ENCODE results near the gene MOB3B. TPM values are rescaled to one million over a fixed set of nuclear protein-coding genes. Genes with fewer than 3 reads are reported as not detected.

The MOB3B gene
- total RNA-seq, 1 donor from 2014 or later = 0.99 TPM

GRCh38 chr9:27393054-27393846, 136.4 kb downstream of the MOB3B start:
- no peak for DNase-seq (ENCODE audit: low read depth in 2 of 2)

GRCh38 chr9:27392451-27392850, 137.2 kb downstream of the MOB3B start:
- DNase-seq (ENCODE audit: low read depth in 2 of 2) = no peak

- DNase-seq (ENCODE audit: low read depth in 2 of 2) = no peak
Measured at GRCh38 chr9:27391040-27391895, 138.3 kb downstream of the MOB3B start.

- DNase-seq (ENCODE audit: low read depth in 2 of 2) = no peak
Measured at GRCh38 chr9:27388150-27388549, 141.5 kb downstream of the MOB3B start.

GRCh38 chr9:27387722-27388121, 141.9 kb downstream of the MOB3B start:
- DNase-seq (ENCODE audit: low read depth in 2 of 2) = no peak

- peak in 1 of 2 donors; percentile 51 for DNase-seq (ENCODE audit: low read depth in 2 of 2)
Measured at GRCh38 chr9:27386571-27387091, 143.0 kb downstream of the MOB3B start.

- DNase-seq (ENCODE audit: low read depth in 2 of 2) = no peak
Measured at GRCh38 chr9:27385606-27386322, 143.8 kb downstream of the MOB3B start.

- no peak for DNase-seq (ENCODE audit: low read depth in 2 of 2)
Measured at GRCh38 chr9:27384262-27385014, 145.2 kb downstream of the MOB3B start.

GRCh38 chr9:27383524-27383923, 146.1 kb downstream of the MOB3B start:
- no peak for DNase-seq (ENCODE audit: low read depth in 2 of 2)

- DNase-seq (ENCODE audit: low read depth in 2 of 2) = no peak
Measured at GRCh38 chr9:27382975-27383374, 146.6 kb downstream of the MOB3B start.

- DNase-seq (ENCODE audit: low read depth in 2 of 2) = no peak
Measured at GRCh38 chr9:27382308-27382707, 147.3 kb downstream of the MOB3B start.

GRCh38 chr9:27379311-27380251, 150.0 kb downstream of the MOB3B start:
- DNase-seq (ENCODE audit: low read depth in 2 of 2) = no peak

GRCh38 chr9:27377811-27378456, 151.7 kb downstream of the MOB3B start:
- no peak for DNase-seq (ENCODE audit: low read depth in 2 of 2)

GRCh38 chr9:27377147-27377807, 152.3 kb downstream of the MOB3B start:
- DNase-seq (ENCODE audit: low read depth in 2 of 2) = no peak

- DNase-seq (ENCODE audit: low read depth in 2 of 2) = no peak
Measured at GRCh38 chr9:27373851-27374250, 155.8 kb downstream of the MOB3B start.

GRCh38 chr9:27372615-27373014, 157.0 kb downstream of the MOB3B start:
- DNase-seq (ENCODE audit: low read depth in 2 of 2) = no peak

- no peak for DNase-seq (ENCODE audit: low read depth in 2 of 2)
Measured at GRCh38 chr9:27371382-27371781, 158.2 kb downstream of the MOB3B start.

- DNase-seq (ENCODE audit: low read depth in 2 of 2) = no peak
Measured at GRCh38 chr9:27369591-27369990, 160.0 kb downstream of the MOB3B start.
